ENCODE results near the gene PLP2. TPM values are rescaled to one million over a fixed set of nuclear protein-coding genes. Genes with fewer than 3 reads are reported as not detected.
"Not testable (repeated sequence)": the region's sequence is repeated elsewhere in the genome, so short reads cannot be mapped to it uniquely, and the experiment has no call there.

Gene PLP2
- polyA plus RNA-seq, 3 donors, result 30.9 to 39.6 (median 34.0) TPM

DNA sequence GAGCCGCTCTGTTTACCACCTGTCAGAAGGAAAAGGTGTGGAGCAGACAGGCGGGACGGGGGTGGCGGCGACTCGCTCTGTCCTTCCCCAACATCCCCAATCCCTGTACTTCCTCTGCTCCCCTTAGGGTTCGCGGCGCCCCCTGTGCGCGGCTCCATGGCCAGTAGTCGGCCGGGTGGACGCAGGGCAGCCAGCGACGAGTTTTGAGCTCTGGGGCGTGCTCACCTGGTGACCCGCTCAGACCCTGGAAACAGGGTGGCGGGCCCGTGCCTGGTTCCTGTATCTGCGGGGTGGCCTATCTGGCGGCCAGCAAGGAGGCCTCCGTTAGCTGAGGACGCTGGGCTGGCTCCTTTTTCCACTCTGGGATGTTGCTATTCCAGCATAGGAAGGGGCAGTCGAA is 14.5 kb upstream of the PLP2 start:
- DNase-seq, result no peak

DNA sequence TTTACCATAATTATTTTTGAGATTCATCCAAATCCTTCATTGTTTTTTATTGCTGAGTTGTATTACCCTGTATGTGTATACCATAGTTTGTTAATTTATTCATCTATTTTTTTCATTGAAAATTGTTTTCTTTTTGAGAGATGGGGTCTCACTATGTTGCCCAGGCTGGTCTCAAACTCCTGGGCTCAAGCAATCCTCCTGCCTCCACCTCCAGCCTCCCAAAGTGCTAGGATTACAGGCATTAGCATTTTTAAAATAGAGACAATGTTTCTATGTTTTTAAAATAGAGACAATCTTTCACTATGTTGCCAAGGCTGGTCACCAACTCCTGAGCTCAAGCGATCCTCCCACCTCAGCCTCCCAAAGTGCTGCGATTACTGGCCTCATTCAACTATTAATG is 10.8 kb upstream of the PLP2 start:
- no peak for DNase-seq

DNA sequence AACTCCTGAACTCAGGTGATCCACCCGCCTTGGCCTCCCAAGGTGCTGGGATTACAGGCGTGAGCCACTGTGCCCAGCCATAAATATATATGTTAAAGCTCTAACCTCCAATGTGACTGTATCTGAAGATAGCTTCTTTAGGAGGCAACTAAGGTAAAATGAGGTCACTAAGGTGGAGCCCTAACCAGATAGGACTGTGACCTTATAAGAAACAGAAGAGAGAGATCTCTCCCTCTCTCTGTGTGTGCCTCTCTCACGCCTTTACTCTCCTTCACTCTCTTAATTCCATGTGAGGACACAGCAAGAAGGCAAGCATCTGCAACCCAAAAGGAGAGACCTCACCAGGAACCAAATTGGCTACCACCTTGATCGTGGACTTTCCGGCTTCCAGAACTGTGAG is 10.1 kb upstream of the PLP2 start:
- DNase-seq, result no peak

DNA sequence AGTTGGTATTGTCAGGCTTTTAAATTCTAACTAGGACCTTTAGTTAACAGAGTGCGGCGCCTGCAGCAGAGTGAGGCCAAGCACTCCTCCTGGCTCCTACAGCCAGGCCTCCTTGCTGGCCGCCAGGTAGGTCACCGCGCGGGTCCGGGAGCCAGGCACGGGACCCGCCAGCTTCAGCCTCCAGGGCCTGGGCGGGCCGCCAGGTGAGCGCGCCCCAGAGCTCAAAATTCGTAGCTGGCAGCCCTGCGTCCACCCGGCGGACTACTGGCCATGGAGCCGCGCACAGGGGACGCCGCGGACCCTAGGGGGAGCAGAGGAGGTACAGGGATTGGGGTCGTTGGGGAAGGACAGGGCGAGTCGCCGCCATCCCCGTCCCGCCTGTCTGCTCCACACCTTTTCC is 9.1 kb upstream of the PLP2 start, which contains the start of gene MAGIX:
Gene MAGIX (plus strand): TSS at position 139 of the 400 bp plus-strand sequence. CDS start 132 bp downstream, at position 271.
- no peak for DNase-seq

DNA sequence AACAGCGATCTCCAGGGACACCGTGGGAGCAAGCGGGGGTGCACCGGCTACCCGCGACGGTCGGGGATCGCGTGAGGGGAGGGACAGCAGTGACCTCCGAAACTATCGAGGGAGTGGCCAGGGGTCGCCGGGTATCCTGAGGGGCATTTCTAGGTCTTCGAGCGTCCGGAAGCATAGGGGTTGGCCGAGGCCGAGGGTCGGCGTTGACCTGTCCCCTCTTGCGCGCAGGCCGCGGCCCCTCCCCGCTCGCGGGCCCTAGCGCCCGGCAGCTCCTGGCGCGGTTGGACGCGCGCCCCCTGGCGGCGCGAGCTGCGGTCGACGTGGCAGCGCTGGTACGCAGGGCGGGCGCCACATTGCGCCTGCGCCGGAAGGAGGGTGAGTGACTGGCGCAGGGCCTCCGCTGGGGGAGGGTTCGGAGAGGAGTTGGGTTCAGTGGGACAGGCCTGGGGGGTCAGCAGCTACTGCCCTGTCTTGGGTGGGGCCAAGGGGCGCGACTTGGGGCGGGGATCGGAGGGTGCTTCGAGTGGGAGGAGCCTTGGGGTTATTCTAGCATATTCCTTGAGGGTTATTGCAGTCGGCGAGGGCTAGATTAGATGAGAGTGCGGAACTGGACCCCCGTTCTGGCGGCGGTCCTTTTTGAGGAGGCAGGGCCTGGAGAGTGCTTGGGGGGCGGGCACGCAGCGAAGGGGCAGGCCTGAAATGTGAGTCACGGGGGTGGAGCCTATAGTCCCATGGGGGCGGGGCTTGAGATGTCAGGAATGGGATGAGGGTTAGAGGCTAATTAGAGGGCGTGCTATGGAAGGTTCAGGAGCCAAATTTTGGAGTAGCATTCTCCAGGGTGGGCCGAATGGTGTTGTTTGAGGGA is 7.9 kb upstream of the PLP2 start:
- peak; percentile 73 for DNase-seq

DNA sequence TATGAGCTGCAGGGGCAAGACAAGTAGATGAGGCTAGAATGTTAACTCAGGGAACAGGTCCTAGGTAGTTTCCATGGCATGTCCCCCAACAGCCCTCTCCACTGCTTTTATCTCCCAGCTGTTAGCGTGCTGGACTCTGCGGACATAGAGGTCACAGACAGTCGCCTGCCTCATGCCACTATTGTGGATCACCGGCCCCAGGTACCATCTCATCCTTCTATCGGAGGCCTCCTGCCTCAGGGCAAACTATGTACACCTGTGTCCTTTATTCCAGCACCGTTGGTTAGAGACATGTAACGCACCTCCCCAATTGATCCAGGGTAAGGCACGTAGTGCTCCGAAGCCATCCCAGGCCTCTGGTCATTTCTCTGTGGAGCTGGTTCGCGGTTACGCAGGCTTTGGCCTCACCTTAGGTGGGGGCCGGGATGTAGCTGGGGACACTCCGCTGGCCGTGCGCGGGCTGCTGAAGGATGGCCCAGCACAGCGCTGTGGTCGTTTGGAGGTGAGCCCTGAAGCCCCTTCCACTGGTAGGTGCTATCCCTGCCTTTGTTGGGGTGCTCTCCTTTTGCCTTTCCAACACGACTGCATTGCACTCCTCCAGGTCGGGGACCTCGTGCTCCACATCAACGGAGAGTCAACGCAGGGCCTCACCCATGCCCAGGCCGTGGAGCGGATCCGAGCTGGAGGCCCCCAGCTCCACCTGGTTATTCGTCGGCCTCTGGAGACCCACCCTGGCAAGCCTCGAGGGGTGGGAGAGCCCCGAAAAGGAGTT is 6.9 kb upstream of the PLP2 start:
- no peak for DNase-seq

DNA sequence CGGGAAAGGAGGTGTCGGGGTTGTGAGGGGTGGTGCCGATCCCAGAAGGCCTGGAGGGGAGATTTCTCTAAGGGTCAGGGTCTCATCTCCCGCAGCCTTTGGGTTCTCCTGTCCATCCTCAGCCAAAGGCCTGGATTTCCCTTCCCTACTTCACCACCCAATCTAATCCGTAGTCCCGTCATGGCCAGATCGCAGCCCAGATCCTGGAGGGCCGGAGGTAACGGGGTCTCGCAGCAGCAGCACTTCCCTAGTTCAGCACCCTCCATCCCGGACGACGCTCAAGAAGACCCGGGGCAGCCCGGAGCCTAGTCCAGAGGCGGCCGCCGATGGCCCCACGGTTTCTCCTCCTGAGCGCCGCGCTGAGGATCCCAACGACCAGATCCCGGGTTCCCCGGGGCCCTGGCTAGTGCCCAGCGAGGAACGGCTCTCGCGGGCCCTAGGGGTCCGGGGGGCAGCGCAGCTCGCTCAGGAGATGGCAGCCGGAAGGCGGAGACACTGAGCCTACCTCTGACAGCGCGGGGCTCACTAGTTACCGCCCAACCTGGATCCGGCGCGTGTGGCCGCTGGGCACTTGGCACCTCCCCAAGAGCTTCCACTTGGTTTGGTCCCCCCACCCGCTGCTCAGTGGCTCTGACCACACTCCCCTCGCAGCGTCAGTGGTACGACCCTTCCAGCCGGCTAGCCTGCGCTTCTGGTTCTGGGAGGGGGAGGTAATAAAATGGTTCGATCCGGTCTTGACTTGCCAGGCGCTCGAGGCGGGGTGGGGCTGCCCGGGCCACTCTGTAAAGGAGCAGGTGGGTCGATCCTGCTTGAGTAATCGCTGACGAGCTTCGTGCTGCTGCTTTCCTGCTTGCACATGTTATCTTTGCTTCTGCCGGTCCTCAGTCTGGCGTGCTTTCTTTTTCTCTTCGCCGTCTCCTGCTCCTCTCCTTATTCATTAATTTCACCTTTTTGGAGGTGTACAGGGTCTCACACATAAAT is 5.5 kb upstream of the PLP2 start:
- DNase-seq, result peak; percentile 83

DNA sequence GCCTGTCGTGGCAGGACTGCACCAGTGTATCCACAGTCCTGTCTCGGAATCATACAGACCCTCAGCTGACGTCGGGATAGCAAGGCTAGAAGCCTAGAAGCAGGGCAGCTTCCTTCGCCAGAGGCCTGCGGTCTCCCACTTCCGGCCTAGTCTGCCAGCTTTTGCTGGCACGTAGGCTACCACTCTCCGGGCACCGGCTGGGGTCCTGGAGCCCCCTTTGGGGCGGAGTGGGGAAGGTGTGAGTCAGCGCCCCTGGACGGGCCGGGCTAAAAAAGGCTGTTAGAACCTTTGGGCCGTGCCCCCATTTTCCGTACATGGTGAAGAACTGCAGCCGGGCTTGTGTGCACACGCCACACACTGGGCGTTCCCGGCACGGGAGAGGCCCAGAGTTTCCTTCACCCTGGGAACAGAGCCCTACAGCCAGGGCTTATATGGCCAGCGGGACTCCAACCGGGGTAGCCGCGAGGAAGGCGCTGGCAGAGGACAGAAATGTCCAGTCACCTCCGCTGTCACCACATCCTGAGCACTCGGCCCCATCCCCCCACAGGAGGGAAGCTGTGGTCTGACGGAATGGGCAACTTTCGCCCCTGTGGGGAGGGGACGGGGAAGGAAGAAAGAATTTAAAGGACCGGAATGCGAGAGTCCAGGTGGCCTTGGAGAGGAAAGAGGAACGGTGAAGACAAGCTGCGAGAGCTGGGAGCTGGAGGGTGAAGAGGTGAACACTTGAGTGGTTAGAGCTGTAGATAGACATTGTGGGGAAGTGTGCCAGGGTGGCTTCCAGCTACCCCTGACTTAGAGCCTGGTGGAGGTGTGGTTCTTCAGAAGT is 4.6 kb upstream of the PLP2 start:
- no peak for DNase-seq

DNA sequence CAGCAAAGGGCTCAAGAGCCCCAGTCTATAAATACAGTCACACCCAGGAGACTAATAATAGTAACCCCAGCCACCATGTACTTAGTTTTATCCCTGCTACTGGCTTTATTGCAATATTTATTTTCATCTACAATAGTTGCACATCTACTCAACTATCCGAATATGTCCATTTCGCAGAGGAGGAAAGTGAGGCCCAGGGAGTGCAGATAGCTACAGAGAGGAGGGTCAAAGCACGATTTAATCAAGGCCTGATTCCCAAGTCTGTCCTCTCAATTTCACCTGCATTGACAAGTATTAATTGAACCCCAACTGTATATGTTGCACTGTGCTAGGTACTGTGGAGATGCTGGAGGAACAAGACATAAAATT is 4.0 kb upstream of the PLP2 start:
- DNase-seq, result no peak

DNA sequence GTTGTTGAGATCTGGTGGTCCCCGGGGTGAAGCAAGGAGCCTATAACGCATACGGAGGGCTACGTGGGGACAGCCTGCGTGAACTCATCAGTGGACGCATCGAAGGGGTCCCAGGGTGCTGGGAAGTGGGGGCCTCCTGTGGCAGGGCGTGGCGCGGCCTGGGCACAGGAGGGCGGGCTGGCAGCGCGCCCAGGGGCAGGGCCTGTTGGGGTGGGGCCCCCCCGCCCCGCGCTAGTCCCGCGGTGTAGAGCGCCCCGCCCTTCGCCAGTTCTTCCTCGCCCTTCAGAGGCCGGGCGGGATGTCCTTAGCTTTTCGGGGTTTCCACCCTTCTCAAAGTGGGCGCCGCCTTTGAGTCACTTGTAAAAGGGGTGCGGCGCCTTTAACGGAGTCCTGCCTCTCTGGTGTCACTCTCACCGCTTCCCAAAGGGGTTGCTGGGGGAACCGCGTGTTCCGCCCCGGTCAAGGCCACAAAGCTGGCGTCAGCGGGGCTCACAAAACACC is 632 bp downstream of the PLP2 start:
- DNase-seq, result no peak

DNA sequence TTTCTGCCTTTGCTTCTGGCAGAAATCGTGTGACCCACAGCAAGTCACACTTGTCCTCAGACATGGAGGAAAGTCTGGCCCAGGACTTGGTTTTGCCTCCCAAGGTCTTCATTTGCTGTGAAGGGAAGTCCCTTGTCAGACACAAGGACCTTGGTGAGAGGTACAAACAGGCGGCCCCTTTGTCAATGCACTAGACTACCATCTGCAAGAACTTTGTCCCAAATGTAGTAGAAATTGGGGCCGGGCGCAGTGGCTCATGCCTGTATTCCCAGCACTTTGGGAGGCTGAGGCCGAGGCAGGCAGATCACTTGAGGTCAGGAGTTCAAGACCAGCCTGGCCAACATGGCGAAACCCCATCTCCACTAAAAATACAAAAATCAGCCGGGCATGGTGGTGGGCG is 1.8 kb downstream of the PLP2 start:
- not testable (repeated sequence) for DNase-seq

DNA sequence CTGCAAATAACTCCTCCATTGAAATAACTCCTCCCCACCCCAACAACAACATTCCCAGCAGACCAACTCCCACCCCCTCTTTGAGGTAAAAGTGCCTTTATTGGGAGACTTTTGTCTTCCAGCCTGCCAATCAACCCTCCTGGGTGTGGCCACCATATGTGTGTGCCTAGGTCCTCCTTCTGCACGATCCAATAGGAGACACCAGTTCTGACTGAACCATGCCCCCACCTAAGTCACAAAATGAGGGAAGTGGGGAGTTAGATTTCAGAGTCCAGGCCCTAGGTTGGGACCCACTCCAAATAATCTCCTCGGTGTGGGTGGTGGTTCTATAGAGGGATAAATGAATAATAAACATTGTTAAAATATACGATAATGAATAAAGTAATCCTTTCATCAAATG is 3.0 kb downstream of the PLP2 start:
- DNase-seq, result no peak

DNA sequence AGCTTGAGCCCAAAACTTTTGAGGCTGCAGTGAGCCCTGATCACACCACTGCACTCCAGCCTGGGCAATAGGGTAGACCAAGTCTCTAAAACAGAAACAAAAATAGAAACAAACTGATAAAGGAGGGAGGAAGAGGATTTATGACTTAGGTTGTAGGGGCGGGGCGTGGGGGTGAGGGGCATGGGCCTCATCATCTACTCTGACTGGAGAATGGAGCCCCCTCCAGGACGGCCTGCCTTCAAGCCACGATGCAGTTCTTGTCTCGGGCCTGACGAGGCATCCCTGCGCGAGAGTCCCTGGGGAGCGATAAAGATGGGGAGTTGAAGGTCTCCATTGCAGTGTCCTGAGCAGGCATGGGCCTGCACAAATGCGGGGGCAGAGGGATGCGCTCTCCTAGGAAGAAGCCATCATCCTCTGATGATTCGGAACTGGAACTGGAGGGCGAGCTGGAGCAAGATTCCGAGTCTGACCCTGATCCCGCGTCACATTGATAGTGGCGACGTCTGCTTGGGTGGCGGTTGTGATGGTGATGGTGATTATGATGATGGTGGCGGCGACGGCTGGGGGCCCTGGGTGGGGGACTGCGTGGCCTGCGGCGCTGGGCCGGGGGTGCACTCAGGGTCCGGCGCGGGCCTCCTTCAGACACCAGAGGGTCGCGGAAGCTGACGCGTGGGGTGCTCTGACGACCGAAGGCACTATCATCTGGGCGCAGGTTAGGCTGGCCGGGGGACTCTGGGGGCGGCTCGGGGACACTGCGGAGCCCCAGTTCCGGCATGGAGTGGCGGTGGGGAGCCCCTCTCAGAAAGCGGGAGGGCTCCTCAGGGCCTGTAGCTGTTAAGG is 4.0 kb downstream of the PLP2 start:
- no peak for DNase-seq

DNA sequence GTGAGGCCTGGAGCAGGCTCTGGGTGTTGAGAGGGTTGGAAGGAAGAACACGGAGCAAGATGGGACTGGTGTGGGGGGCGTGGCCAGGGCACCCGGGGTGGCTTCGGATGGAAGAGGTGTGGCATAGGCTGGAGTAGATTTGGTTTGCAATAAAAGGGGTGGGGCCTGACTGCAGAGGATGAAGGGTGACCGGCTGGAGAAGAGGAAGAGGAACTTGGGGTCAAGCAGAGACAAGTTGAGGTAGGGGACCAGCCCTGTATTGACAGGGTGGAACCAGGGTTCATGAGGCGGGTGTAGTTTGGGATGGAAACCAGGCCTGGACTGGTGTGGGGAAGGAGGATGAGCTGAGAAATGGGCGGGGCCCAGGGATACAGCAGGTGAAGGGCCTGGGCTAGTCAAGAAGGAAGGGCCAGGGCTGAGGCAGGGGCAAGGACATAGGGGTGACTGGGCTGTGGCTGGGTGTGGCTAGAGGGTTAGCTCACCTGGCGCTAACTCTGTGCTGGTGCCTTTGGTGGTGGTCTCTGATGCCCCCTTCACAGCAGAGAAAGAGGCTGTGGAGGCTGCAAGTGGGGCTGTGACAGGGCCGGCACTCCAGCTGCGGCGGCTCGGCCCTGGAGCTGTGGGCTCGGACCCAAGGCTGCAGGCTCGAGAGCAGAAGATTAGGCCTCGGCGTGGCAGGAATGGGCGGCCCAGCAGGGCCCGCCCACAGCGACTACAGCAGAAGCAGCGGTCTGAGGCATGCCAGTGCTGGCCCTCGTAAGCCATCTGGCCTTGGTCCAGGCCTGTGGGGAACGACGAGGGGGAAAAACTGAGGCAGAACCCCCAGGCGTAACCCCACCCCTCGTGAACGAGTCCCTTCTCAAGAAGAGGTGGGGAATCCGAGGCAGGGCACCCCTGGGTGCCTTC is 5.0 kb downstream of the PLP2 start:
- no peak for DNase-seq

DNA sequence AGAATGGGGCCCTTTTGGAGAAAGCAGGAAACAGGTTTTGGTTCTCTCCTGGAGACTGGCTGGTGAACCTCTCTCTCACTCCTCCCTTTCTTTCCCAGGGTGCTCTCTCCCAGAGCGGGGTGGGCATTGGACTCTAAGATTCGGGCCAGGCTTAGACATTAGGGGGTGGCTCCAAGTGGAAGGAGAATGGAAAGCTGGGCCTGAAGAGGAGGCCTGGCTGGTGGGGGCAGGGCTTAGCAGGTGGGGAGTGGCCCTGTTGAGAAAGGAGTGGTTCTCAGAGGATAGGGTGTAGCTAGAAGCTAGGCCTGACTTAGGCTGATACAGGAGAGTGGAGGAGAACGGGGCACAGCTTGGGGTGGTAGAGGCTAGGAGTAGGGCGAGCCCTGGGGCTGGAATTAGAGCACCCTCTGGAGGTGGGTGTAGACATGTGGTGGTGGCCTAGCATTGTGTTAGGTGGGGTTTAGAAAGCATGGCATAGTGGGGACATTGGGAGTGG is 5.7 kb downstream of the PLP2 start:
- no peak for DNase-seq

DNA sequence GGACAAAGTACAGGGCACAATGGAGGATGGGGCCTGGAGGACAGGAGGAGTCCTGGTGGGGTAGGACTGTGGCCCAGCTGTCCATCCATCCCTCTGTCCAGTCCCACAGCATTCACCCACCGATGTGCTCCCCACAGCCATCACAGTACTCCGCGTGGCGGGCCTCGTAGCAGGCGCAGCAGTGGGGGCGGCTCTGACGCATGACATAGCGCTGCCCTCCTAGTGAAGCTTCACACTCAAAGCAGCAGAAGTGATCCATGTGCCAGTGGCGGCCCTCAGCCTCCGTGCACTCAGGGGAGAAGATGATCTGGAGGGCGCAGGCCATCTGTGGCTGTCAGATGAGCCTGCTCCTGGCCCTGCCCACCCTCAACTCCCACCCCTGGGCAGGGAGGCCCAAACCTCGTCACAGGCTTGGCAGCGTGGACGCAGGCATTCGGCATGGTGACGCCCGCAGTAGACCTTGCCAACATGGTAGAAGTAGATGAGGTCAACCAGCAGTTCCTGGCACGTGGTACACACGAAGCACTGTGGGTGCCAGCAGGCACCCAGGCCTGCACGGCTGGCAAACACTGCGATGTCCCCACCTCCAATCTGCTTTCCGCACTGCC is 6.3 kb downstream of the PLP2 start:
- no peak for DNase-seq

DNA sequence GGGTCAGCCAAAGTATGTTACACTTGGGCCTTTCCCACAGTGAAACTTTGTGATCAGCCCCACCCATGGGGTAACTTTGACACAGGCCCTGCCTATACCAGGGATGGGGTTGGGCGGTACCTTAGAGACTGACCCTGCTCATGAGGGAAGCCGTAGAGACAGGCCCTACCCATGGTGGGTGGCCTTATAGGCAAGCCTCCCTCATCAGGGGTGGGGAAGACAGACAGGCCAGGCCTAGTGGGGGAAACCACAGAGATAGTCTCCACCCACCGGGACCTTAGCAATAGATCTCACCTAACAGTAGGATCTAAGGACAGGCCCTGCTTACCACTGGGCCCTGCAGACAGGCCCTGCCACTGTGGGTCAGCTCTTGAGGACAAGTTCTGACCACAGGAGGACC is 6.8 kb downstream of the PLP2 start:
- no peak for DNase-seq

DNA sequence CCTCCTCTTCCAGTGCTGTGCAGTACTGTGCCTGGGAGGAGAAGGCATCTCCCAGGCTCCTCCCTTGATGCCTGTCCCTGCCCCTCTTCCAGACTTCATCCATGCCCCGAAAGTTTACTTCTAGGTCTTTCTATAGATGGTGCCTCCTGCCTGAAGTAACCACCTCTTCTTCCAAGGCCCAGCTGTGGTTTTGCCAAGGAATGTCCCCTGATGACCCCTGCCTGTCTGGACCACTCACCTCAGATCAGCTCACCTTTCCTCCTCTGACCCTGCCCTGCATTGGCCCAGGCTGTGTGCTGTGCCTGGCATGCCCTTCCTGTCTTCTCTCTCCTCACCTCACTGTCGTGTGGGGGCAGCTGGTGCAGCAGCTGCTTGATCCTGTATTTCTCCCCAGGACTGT is 7.7 kb downstream of the PLP2 start:
- DNase-seq, result no peak

Measured in renal pelvis (tissue), 4 donors.